Measurements from ENCODE around the gene RFNG. TPM values are rescaled to one million over a fixed set of nuclear protein-coding genes. Genes with fewer than 3 reads are reported as not detected.

Gene RFNG
- total RNA-seq, 1 experiment from 2014 or later = 46.7 TPM

DNA sequence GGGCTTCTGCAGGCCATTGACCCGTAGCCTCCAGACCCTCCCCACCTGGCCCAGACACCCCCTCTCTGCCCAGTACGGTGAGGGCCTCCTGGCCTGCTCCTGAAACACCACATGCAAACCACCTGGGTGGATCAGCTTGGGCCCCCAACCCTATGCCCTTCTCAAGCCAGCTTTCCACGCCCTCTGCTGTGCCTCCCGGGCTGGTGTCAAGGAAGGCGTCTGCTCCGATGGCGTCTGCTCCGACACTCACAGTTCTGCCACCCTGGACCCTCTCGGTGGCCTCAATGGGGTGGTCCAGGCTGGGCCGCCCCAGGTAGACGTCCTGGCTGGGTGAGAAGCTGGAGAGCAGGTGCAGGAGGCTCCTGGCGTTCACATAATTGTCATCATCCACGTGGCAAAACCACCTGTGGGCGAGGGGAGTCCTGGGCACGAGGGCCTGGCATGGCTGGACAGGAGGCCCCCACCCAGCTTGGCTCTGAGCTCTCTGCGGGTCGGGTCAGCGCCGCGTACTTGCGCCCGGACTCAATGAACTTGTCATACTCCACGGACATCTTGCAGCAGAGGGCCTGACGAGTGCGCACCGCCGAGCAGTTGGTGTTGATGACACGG lies 1.4 kb downstream of the RFNG start:
- peaks cover 8% of the 10 kb centered on the region; the same call in 1 of the 2 replicates for H3K4me1 ChIP-seq (ENCODE audit: insufficient read depth, low read length)
- no peaks in the 10 kb centered on the region for H3K27me3 ChIP-seq (ENCODE audit: low read length)
- ATAC-seq = no peak
- CTCF ChIA-PET = no interaction called here
- TF ChIP-seq EZH2 (IDR thresholded peaks at IDR 0.05; ENCODE audit: low read length, unreplicated experiment) (no peak), EZH2phosphoT487 (IDR thresholded peaks at IDR 0.05; ENCODE audit: borderline replicate concordance, low read length) (no peak)
- TF ChIP-seq, protein P1, sequence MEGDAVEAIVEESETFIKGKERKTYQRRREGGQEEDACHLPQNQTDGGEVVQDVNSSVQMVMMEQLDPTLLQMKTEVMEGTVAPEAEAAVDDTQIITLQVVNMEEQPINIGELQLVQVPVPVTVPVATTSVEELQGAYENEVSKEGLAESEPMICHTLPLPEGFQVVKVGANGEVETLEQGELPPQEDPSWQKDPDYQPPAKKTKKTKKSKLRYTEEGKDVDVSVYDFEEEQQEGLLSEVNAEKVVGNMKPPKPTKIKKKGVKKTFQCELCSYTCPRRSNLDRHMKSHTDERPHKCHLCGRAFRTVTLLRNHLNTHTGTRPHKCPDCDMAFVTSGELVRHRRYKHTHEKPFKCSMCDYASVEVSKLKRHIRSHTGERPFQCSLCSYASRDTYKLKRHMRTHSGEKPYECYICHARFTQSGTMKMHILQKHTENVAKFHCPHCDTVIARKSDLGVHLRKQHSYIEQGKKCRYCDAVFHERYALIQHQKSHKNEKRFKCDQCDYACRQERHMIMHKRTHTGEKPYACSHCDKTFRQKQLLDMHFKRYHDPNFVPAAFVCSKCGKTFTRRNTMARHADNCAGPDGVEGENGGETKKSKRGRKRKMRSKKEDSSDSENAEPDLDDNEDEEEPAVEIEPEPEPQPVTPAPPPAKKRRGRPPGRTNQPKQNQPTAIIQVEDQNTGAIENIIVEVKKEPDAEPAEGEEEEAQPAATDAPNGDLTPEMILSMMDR (conservative IDR thresholded peaks at IDR 0.05; ENCODE audit: low read depth, low read length) = no peak
- no peaks in the 10 kb centered on the region for H3K9me3 ChIP-seq (ENCODE audit: low read length)
- H3K27ac ChIP-seq (ENCODE audit: low read length) = no peak overlapping the region
- peak overlapping the region; percentile 97 for H3K4me2 ChIP-seq (ENCODE audit: low read length)
- DNase-seq = no peak
- H3K4me3 ChIP-seq (ENCODE audit: low read length) = peak overlapping the region; percentile 81
- H3K36me3 ChIP-seq (ENCODE audit: low read depth, low read length) = no peaks in the 10 kb centered on the region; the same call in 1 of the 2 replicates
- H4K20me1 ChIP-seq (ENCODE audit: low read length) = no peaks in the 10 kb centered on the region
- H3K9ac ChIP-seq (ENCODE audit: low read length) = no peak overlapping the region
- no peak overlapping the region for H2AFZ ChIP-seq (ENCODE audit: low read length)
- H3F3A ChIP-seq (ENCODE audit: low read length, unreplicated experiment) = no peaks in the 10 kb centered on the region
- POLR2A ChIA-PET (ENCODE audit: unreplicated experiment) = no interaction called here
- peaks cover 28% of the 10 kb centered on the region for H3K79me2 ChIP-seq (ENCODE audit: low read length)
- H3K9me2 ChIP-seq (replicated peaks; ENCODE audit: low read length) = no peaks in the 10 kb centered on the region
- intact Hi-C loops (cut with micrococcal nuclease) = no loop called here
- BruUV-seq (replicated peaks) = TSS peak; percentile 34

DNA sequence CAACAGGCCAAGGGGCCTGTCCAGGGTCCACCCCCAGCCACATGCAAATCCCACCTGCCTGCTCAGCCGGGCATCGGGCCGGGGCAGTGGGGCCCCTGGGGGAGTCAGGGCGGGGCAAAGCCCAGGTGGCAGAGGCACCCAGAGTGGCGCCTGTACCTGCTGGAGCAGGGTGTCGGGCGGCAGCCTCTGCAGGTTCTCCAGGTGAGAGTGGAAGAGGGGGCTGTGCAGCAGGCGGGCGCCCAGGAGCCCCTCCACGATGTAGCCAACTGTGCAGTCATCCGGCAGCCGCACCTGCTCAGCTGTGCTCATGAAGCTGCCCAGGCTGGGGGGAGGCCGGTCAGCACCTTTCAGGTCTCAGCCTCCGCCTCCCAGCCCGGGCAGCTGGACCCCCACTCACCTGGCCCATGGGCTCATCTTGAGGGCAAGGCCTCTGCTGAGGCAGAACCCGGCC lies 2.1 kb downstream of the RFNG start:
- Histone ChIP-seq H3K4me3 (ENCODE audit: low read length) (no peak overlapping the region), H3K9ac (ENCODE audit: low read length) (no peak overlapping the region), H3K4me2 (ENCODE audit: low read length) (no peak overlapping the region), H3K4me1 (ENCODE audit: insufficient read depth, low read length) (peaks cover 8% of the 10 kb centered on the region; the same call in 1 of the 2 replicates), H3K9me2 (replicated peaks; ENCODE audit: low read length) (no peaks in the 10 kb centered on the region), H3K9me3 (ENCODE audit: low read length) (no peaks in the 10 kb centered on the region), H3K27me3 (ENCODE audit: low read length) (no peaks in the 10 kb centered on the region), H3K27ac (ENCODE audit: low read length) (no peak overlapping the region), H3F3A (ENCODE audit: low read length, unreplicated experiment) (no peaks in the 10 kb centered on the region), H2AFZ (ENCODE audit: low read length) (no peak overlapping the region), H4K20me1 (ENCODE audit: low read length) (no peaks in the 10 kb centered on the region), H3K79me2 (ENCODE audit: low read length) (peaks cover 28% of the 10 kb centered on the region), H3K36me3 (ENCODE audit: low read depth, low read length) (no peaks in the 10 kb centered on the region; the same call in 1 of the 2 replicates)
- intact Hi-C loops (cut with micrococcal nuclease) = no loop called here
- TF ChIP-seq EZH2 (IDR thresholded peaks at IDR 0.05; ENCODE audit: low read length, unreplicated experiment) = no peak
- no peak for TF ChIP-seq EZH2phosphoT487 (IDR thresholded peaks at IDR 0.05; ENCODE audit: borderline replicate concordance, low read length)
- TF ChIP-seq, protein P1 (conservative IDR thresholded peaks at IDR 0.05; ENCODE audit: low read depth, low read length) = no peak
- ChIA-PET CTCF (no interaction called here), POLR2A (ENCODE audit: unreplicated experiment) (no interaction called here)
- DNase-seq (no peak), ATAC-seq (no peak)
- no TSS peak for BruUV-seq (replicated peaks)

DNA sequence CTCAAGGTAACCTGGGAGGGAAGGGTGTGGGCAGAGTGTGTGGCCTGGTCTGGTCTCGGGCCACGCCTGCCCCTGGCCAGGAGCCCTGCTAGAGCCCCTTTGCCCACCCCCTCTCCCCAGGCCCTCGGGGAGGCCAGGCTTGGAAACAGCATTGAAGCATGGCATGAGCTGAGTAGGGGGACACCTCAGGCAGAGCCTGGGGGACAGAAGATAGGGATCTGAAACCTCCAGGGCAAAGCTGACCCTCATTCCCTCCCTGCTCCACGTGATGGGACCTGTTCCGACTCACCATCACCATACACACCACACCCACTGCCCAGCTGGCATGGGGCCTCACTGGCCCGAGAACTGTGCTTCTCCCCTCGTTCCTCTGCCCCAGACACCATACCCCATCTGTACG lies 2.5 kb downstream of the RFNG start:
- no peaks in the 10 kb centered on the region for H3K9me2 ChIP-seq (replicated peaks; ENCODE audit: low read length)
- ChIA-PET CTCF (no interaction called here), POLR2A (ENCODE audit: unreplicated experiment) (no interaction called here)
- no peak for DNase-seq
- H3K4me3 ChIP-seq (ENCODE audit: low read length) = no peak overlapping the region
- no peaks in the 10 kb centered on the region for H3F3A ChIP-seq (ENCODE audit: low read length, unreplicated experiment)
- H3K27ac ChIP-seq (ENCODE audit: low read length) = no peak overlapping the region
- TF ChIP-seq, protein P1 (conservative IDR thresholded peaks at IDR 0.05; ENCODE audit: low read depth, low read length) = no peak
- TF ChIP-seq EZH2 (IDR thresholded peaks at IDR 0.05; ENCODE audit: low read length, unreplicated experiment) (no peak), EZH2phosphoT487 (IDR thresholded peaks at IDR 0.05; ENCODE audit: borderline replicate concordance, low read length) (no peak)
- no peaks in the 10 kb centered on the region for H3K27me3 ChIP-seq (ENCODE audit: low read length)
- no peak overlapping the region for H2AFZ ChIP-seq (ENCODE audit: low read length)
- no peaks in the 10 kb centered on the region for H3K9me3 ChIP-seq (ENCODE audit: low read length)
- no peak overlapping the region for H3K4me2 ChIP-seq (ENCODE audit: low read length)
- no TSS peak for BruUV-seq (replicated peaks)
- no peak for ATAC-seq
- H3K79me2 ChIP-seq (ENCODE audit: low read length) = peaks cover 28% of the 10 kb centered on the region
- peaks cover 8% of the 10 kb centered on the region; the same call in 1 of the 2 replicates for H3K4me1 ChIP-seq (ENCODE audit: insufficient read depth, low read length)
- no peaks in the 10 kb centered on the region; the same call in 1 of the 2 replicates for H3K36me3 ChIP-seq (ENCODE audit: low read depth, low read length)
- no peaks in the 10 kb centered on the region for H4K20me1 ChIP-seq (ENCODE audit: low read length)
- intact Hi-C loops (cut with micrococcal nuclease) = no loop called here
- no peak overlapping the region for H3K9ac ChIP-seq (ENCODE audit: low read length)
